GM21526 (cell line): Measurements from ENCODE around the gene C1QTNF8.

Experiments
- ATAC-seq: cut with Tn5 transposase; IDR thresholded peaks from one replicate; pipeline ENCODE4 v1.9.1; 2021; ENCODE audit warnings: moderate library complexity; ENCODE audit not compliant: unreplicated experiment, low FRiP score

Gene C1QTNF8

DNA sequence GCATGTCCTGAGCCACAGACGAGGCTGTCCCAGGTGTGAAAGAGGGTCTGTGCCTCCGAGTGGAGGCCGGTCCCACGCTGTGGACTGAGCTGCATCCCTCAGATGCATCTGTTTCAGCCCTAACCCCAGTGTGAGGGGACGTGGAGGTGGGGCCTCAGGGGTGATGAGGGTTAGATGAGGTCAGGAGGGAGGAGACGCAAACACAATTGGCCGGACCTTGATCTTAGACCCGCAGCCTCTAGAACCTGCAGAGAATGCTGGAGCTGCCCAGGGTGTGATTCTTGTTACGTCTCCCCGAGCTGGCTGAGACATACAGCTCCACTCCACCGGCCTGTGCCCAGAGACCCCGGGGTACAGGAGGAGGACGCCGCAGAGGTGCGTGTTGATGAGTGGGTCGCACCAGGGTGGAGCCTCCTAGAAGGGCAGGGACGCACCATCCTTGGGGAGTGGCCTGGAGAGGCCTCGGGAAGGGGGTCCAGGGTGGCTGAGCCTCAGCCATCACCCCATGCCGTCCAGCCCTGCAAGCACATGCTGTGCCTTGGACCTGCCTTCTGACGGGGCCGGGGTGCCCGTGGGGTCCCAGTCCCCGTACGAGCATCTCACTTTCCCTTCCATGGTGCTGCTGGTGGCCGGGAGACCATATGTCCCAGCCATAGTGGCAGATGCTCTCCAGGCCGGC lies 16.6 kb upstream of the C1QTNF8 start:
- ATAC-seq: no peak

DNA sequence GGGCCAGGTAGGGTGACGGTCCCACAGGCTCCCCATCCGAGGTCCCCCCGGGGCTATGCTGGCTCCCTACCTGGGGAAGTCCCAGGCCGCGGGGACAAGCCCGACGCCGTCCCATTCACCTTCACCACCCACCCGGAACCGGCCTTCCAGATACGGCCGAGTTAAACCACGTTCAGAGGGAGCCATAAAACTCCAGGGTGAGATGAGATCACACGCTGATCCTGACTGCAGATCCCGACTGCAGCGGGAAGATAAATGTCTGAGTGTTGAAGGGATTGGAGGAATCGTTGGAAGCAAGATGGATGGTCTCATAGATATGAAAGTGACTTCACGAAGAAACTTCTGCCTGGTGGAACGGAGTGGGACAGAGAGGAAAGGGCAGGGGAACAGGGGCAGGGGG lies 13.6 kb upstream of the C1QTNF8 start:
- no peak for ATAC-seq

DNA sequence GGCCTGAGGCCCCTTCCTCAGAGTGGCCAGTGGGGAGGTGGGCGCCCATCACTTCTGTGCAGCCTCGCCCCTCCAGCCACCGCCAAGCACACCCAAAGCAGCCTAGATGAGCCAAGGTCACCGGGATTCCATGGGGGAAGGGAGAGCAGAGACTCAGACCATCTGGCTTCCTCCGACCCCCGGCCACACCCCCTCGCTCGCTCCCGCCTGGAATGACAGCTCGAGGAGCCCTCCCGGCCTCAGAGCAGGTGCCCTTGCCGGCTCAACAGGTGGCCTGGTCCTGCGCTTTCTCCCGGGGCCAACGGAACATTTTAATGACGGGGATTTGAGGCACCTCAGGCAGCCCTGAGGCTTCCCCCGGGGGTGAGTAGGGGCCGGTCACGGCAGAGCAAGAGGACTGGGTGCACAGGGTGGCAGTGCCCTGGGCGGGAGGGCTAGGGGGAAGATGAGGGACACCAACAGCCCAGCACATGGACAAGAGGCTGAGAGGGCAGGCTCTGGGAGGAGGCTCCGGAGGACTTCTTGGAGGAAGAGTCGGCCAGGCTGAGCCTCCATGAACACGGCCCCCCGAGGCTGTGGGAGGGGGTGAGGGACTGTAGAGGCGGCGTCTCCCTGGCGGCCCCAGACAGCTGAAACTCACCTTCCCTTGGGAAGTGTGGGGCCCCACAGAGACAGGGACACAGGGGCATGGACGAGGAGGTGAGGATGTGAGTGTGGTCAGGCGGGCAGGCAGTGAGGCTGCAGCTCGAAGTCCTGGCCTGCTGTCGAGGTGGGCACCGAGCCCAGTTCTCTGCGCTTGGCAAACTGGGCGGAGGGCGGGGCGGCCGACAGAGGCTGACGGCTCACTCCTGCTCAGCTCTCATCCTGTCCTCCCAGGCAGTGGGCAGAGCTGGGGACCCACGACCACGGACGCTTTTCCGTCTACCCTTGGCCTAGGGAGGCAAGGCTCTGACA lies 12.5 kb upstream of the C1QTNF8 start:
- ATAC-seq: no peak

DNA sequence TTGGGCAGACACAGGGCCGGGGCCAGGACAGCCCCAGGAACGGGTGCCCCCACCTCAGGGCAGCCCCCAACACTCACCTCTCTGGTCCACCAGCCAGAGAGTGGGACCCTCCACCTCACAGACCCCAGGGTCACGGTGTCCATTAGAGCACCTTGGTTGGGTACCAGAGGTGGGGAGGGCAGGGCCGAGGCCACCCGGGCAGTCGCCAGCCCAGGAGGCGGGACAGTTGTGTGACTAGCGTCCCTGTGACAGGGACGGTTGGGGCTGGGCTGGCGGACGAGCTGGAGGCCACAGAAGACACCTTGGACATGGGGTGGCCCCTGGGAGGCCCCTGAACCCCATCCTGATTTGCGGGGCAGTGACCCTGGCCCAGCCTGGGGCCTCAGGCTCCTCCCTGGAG lies 11.7 kb upstream of the C1QTNF8 start:
- ATAC-seq: no peak

DNA sequence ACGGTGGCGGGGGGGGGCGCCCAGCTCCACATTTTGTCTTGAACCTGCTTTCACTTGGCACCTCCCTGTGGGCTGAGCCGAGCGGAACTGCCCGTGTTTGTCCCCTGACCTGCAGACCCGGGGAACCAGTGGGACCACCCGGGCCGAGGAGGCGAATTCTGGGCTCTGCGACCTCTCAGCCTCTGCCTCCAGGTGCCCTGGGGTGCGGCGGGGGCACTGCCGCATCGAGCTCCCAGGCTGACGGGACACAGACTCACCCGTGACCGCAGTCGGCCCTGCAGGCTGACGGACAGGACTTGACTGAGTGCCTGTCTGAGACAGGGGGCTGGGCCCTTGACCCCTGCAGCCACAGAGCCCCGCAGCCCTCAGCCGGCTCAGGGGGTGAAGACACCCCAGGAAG lies 11.1 kb upstream of the C1QTNF8 start:
- ATAC-seq: no peak

DNA sequence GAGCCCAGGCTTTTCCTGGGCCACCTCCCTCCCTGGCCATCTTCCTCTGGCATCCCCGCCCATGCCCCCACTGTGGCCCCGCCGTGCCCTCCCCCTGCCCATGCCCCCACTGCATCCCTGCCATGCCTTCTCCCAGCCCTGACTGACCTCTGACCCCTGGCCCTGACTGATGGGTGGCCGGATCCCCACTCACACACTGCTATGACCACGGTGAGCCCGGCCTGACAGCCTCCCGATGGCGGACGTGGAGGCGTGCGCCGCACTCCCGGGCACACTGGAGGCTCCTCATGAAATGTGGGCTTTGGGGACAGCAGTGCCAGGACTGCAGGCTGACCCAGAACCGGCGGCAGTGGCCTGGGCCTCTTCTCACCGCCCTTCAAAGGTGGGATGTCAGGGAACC lies 10.6 kb upstream of the C1QTNF8 start:
- no peak for ATAC-seq

DNA sequence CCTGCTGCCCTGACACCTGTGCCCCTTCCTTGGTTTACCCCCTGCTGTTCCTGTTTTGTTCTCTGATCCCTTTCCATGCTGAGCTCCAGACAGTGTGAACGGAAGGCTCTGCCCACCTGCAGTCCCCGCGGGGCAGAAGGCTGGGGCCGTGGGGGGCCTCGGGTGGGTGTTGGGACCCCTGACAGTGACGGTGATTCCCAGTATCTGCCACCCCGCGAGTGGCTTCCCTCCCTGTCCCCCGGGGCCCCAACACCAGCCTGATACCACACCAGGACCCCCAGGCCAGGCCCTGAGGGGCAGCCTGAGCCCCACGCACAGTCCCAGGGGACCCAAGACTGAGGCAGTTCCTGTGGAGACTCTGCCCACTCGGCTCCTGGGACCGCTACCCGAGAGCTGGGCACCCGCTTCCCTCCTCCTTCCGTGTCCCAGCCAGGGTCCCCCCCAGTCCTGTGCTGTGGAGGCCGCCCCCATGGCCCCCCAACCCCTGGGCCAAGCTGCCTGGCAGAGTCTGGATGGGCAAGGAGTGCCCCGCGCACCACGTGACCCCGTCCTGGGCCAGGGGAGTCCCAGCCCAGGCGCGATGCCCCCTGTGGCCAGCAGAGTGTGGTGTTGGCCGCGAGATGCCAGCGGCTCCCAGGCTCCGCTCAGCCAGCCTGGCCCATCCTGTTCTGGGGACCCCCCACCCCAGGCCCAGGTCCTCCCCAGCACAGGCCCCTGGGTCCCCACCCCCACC lies 10.0 kb upstream of the C1QTNF8 start:
- no peak for ATAC-seq

DNA sequence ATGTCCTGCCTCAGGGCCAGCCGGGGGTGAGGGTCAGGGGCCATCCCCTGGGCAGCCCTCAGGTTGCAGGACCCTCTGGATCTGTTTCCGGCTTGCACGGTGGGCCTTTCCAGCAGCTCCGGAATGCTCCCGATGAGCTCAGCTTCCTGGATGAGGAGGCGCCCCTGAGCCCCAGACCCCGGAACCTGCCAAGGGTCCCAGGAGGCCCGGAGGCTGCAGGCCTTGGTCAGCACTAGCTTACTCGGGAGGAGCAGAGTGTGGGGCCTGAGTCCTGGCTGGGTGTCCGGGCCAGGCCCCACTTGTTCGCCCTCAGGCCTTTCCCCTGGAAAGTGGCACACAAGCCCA lies 7.6 kb upstream of the C1QTNF8 start:
- ATAC-seq: no peak

DNA sequence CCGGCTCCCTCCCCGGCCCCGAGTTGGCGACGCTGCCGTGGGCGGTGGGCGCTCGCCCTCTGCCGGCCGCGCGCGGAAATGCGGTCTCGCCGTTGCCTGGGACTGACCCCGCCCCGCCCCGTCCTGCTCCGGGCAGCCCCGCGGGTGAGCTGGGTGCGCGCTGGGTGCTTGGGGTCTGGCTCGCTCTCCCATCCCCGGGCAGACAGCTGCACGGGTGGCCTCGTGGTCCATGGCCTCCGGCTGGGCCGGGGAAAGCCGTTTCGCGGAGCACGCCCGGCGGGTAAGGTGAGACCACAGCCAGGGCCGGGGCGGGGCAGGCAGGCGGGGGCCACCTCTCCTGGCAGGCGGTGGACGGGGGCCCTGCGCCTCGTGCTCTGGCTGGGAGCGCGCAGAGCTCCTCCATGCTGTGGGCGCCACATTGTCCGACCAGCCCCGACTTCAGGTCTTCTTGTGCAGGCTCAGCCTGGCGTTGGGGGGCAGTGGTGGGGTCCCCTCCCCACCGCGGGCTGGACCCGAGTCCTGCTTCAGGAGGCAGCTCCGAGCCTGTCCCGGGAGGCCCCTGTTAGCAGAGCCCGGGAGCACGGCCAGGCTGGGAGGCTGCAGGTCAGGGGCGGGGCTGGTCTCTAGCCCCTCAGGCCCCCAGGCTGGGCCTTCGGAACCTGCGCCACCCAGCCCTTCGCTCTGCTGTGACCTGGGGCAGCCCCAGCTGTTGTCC lies 7.0 kb upstream of the C1QTNF8 start:
- no peak for ATAC-seq

DNA sequence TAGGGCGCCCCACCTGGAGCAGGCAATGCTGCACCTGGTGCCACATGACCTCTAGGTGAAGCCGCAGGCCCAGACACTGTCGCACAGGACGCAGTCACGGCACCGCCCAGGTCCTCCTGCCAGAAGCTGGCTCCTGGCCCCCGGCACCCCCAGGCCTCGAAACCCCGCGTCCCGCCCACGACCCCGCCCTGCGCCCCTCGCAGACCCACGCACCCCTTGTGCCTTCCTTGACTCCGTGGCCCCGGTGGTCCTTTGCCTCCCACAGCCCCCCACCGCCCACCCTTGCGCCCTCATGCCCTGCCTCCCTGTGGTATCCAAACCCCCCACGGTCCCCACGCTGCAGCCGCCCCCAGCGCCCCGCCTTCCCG lies 6.3 kb upstream of the C1QTNF8 start:
- ATAC-seq: no peak

DNA sequence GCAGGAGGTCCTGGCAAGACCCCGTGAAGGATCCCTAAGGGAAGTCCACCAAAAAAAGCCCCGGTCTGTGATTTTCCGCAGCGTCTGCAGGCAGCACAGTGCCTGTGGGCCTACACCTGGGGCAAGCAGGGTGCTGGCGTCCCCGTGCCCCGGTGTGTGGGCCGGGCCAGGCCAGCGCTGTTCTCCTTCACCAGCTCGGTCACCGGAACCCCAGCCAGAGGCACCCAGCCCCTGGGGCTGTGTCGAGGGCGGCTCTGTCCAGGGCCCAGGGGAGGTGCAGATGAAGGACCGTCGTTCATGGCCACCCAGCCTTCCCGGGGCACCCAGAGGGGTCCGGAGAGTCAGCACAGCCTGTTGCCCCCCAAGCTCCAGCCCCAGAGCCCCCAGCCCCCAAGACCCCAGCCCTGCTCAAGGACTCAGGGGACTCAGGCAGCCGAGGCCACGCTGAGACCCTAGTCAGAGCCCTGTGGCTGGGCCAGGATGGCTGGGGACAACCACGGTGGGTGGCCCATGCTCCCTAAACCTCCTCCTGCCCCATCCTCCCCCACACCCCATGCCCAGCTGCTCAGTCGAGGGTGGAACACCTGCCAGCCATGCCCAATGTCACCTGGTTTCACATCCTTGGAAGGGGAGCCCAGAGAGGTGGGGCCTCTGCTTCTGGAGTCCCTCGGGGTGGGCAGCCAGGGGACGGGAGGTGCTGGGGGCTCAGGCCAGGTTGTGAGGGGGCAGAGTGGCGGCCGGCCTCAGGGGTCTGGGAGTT lies 5.7 kb upstream of the C1QTNF8 start:
- no peak for ATAC-seq

DNA sequence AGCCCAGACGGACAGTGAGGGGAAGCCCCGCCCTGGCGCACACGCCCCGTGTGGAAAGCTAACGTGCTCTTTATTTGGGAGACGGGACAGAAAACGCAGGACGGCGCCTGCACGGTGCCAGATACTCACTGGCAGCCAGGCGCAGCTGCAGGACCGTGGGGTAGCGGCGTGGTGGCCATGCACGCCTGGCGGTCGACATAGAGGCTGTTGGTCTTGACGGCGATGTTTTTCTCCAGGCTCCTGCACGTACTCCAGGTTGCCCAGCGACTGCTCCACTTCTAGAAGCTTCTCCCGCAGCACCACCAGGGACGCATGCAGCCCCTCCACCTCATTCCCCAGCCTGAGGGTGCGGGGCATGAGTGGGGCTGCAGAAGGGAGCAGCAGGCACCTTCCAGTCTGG lies 5.1 kb upstream of the C1QTNF8 start:
- ATAC-seq: no peak

DNA sequence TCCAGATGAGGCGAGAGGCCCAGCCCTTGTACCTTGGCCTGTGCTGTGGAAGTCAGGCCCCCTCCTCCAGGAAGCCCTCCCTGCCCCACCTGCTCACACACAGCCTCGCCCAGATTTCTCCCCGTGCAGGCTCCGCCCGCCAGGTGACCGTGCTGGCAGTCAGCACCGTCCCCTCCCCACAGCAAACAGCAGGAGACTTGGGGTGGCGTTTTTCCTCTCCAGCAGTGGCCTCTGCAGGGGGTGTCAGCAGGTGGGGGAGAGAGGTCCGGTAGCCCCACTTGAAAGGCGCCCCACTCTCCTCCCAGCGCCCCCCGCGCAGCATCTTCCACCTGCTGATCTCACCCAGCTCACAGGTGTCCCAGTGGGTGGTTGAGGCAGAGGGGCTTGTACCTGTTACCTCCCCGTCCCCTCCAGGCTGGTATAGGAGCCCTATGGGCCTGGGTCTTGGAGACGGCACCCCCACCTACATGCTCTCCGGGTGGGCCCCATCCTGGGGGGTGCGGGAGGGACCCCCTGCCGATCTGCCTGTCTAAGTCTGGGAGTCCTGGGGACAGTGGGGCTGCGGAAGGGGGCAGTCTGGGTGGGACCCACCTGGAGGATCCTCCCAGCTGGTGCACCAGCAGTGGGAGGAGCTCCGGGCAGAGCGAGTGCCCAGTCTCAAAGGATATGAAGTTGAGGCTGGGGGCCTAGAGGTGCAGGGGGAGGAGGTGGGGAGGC lies 4.2 kb upstream of the C1QTNF8 start:
- no peak for ATAC-seq

DNA sequence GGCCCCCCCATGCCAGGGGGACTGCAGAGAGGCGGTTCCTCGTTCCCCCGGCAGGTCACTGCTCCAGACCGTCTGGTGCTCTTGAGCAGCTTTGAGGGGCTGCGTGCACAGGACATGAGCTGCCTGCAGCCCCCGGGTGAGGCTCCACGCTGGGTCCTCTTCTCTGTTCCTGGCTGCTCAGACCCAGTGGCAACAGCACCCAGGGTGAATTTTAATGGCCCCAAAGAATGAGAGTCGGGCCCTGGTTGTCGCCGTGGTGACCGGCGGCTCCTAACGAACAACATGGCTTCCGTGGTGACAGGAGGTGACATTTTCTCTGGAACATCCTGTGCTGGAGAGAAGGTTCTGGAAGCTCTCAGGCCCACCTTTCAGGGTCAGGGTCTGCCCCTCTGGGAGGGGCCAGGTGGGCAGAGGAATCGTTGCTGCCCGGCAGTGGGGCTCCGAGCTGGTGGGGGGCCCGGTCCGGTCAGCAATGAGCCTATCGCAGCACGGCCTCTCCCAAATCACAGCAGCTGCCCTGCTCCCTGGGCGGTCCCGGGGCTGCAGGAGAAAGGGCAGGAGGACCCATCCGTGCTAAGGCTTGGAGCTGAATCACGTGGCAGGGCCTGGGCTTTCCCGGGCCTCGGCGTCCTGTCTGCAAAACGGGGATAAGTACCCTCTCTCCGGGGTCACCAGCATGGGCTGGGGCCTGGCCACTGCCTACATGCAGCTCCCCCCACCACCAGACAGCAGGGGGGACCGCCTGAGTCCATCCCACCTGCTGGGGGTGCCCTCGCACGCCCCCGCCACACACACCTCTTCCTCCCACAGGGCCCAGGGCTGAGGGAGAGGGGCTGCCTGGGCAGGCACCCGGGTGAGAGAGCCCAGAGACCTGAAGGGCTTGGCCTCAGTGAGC lies 3.4 kb upstream of the C1QTNF8 start:
- ATAC-seq: no peak

DNA sequence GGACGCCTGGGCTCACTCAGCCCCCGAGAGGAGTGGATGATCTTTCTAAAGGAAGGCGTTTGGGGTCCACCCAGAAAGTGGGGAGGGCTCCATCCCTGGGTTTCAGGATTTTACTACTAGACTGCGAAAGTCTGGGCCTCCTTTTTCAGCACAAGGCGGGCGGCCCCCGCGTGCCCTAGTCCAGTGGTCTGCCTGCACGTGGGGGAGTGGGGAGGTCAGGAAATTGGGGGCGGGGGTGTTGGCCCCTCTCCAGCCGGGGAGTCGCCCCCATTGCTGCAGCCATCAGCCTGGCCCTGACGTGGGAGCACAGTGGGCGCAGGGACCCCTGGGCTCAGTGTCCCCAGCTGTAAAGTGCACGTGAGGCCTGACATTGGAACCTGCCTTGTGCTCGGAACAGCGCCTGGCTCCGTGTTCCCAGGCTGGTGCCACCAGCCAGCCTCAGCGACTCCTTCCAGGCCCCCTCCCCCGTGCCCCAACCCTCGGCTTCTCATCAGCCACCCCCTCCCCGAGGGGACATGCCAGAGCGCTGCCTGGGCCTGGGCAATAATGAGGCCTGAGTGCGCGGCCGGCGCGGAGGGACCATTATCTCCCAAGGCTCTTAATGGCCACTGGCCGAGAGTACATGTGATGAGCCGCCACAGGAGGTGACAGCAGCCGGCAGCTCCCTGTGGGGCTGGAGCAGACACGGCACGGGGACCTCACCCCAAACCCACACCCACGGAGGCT lies 2.4 kb upstream of the C1QTNF8 start:
- no peak for ATAC-seq

DNA sequence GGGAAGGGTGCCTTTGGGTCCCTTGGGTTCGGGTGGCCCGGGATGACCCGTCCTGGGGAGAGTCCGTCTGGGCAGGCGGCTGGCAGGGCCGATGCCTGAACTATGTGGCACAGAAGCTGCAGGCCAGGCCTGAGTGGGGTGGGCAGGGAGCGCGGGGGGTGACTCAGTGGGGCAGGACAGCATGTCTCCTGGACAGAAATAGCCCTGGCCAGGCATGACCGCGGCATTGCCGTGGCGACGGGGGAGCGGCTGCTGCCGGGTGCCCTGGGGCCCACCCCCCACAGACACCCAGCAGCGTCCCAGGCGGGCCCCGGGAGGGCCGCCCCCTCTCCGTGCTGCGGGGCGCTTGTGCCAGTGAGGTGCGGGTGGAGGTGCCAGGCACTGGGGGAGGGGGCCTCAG lies 1.8 kb upstream of the C1QTNF8 start:
- ATAC-seq: no peak

DNA sequence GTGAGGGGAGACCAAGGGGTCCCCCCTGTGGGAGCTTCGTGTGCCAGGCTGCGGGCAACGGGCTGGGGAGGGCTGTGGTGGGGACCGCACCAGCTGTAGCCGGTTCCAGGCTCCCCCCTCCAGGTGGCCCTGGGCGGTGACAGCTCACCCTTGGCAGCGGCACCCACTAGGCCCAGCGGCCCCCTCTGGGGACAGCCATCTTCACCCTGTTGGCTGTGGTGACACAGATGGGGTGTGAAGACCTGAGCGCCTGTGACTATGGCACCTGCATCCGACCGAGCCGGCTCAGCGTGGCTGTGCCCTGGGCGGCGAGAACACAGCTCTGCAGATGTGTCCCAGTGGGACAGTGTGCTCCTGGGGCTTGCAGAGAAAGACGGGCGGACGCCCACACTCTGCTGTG lies 1.1 kb upstream of the C1QTNF8 start:
- no peak for ATAC-seq
